ENCODE data around the gene ZSCAN5A. TPM values are rescaled to one million over a fixed set of nuclear protein-coding genes. Genes with fewer than 3 reads are reported as not detected.
"Not testable (repeated sequence)": the region's sequence is repeated elsewhere in the genome, so short reads cannot be mapped to it uniquely, and the experiment has no call there.

ZSCAN5A gene
- total RNA-seq, 2 donors from 2014 or later, result 11.6 to 13.7 TPM

DNA sequence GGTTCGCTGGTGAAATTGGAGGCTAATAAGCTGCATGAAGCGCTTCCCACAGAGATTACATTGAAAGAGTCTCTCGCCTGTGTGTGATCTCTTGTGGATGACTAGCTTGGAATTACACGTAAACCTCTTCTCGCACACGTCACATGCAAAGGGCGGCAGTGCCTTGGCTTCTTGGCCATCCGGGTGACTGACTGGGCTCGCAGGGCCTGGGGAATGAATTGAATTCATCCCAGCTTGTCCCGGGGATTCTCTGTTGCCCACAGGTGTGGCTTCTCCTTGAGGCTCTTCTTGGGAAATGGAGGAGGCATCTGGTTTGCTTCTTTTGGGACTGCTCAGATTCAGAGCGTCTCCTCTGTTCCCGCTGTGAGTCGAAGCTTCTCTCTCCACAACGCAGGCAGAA lies 92.8 kb downstream of the ZSCAN5A start:
- Mint-ChIP-seq H3K4me1 (no peaks in the 10 kb centered on the region), H3K36me3 (ENCODE audit: low read depth) (peaks cover 23% of the 10 kb centered on the region), H3K4me3 (no peak overlapping the region), H3K27me3 (peaks cover 4% of the 10 kb centered on the region), H3K27ac (no peak overlapping the region), H3K9me3 (no peaks in the 10 kb centered on the region)
- ATAC-seq (replicated peaks), result no peak

DNA sequence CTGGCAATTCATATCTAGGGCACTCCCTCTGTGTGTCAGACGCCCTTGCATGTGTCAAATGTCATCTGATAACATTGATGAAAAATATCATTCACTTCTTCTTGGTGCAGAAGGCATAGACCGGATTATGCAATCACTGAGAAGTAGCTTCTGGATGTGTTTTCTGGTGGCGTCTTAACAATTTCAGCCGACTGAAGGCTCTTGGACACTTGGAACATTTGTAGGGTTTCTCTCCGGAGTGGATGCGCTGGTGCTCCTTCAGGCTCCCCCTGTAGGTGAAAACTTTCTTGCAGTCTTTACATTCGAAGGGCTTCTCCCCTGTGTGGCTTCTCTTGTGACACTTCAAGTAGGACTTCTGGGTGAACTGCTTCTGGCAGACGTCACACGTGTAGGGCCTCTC lies 93.2 kb downstream of the ZSCAN5A start:
- H3K27me3 Mint-ChIP-seq, H3K27ac Mint-ChIP-seq: not testable (repeated sequence)

DNA sequence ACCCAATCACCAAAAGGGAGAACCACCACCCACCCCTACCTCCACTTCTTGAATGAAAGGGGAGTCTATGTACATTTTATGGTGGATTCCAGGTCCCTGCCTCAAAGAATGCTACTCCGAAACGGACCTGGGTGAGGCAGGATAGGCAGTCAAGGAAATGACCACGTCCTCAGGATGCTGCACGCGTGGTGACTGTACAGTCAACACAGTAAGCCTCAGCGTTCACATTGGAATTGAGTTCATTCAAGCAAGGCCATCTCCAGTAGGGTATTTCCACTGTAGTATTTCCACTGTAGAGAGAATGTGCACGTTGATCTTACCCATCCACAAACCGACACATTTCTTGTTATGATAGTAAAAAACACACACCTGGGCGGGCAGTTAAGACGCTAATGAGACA lies 95.7 kb downstream of the ZSCAN5A start:
- H3K36me3 Mint-ChIP-seq (ENCODE audit: low read depth), result peaks cover 22% of the 10 kb centered on the region
- no peak overlapping the region for H3K4me3 Mint-ChIP-seq
- no peak for ATAC-seq (replicated peaks)
- no peak overlapping the region for H3K27ac Mint-ChIP-seq
- no peaks in the 10 kb centered on the region for H3K4me1 Mint-ChIP-seq
- H3K27me3 Mint-ChIP-seq, result peaks cover 14% of the 10 kb centered on the region
- H3K9me3 Mint-ChIP-seq, result no peaks in the 10 kb centered on the region

More for the DNA sequence above, 93.2 kb downstream of the ZSCAN5A start:
- H3K4me1 Mint-ChIP-seq; ATAC-seq (replicated peaks); H3K9me3 Mint-ChIP-seq; H3K4me3 Mint-ChIP-seq: not testable (repeated sequence)
- H3K36me3 Mint-ChIP-seq (ENCODE audit: low read depth), result peaks cover 23% of the 10 kb centered on the region

DNA sequence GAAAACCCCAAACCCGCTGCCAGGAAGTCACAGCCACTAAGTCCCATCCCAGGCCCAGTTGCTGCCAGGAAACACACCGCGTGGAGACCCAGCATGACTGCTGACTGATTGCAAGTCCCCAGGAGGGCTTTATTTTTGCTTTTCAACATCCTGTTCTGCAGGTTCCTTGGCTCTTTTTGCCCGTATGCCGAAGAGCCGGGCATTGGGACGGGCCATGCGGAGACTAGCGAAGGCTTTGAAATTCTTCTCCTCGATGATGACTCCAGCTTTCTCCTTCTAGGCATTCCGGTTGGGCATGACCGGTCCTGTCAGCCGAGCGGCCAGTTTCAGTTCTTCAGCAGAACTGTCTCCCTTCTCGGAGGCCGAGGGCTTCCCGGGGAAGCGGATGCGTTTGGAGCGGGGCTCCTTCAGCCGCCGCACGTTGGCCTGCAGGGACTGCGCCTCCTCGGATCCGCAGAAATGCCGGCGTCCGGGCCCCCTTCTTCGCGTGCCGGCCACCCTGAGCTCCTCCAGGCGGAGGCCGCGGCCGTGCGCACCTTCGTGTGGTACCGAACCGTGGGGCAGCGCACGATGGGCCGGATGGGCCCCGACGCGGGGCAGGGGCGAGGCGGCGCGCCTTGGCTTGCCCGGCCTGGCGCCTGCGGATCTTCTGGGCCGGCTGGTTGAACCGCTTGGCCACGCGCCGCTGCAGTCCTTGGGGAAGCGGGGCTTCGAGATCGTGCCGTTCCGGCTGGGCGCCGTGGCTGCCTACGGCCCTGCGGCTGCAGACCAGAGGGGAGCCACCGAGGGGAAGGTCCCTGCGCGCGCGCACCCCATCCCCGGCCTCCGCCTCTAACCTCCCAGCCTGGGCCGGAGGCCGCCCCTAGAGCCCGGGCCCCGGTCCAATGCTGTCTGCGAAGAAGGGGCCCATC lies 97.3 kb downstream of the ZSCAN5A start:
- Mint-ChIP-seq H3K4me1 (no peaks in the 10 kb centered on the region), H3K27ac (no peak overlapping the region), H3K27me3 (peaks cover 18% of the 10 kb centered on the region), H3K4me3 (peak overlapping the region; percentile 21), H3K36me3 (ENCODE audit: low read depth) (peaks cover 8% of the 10 kb centered on the region), H3K9me3 (no peaks in the 10 kb centered on the region)
- ATAC-seq (replicated peaks), result no peak

DNA sequence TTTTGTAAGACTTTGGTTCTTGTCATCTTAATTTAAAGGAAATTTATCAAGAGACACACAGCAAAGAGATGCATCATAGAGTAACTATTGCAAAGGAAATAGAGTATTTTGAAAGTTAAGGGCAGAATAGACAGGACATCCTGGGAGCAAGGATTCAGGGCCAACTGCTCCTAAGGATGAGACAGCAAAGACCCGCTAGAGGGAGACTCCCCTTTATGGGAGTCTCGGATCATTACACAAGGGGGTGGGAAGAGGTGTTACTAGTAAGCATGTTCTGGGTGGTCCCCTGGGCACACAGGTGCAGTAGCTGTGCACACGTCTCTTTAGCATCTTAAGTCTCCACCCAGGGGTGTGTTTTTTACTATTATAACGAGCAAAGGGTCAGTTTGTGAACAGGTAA lies 102.9 kb downstream of the ZSCAN5A start:
- no peak for ATAC-seq (replicated peaks)
- Mint-ChIP-seq H3K4me1 (no peaks in the 10 kb centered on the region), H3K36me3 (ENCODE audit: low read depth) (no peaks in the 10 kb centered on the region), H3K27me3 (peaks cover 17% of the 10 kb centered on the region), H3K4me3 (no peak overlapping the region), H3K27ac (no peak overlapping the region), H3K9me3 (no peaks in the 10 kb centered on the region)

DNA sequence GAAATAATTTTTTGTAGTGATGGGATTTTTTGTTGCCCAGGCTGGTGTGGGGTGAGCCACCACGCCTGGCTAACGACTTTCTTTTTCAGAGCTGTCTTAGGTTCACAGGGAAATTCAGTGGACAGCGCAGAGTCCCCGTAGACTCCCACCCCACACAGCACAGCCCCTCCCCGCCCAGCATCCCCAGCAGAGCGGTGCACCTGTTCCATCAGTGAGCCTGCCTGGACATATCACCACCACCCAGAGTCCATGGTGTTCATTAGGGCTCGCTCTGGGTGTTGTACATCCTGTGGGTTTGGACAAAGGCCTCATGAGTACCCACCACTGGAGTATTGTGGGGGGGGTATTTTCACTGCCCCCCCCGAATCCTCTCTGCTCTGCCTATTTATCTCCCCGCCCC lies 104.6 kb downstream of the ZSCAN5A start:
- not testable (repeated sequence) for H3K4me3 Mint-ChIP-seq; H3K9me3 Mint-ChIP-seq; H3K27ac Mint-ChIP-seq; H3K36me3 Mint-ChIP-seq (ENCODE audit: low read depth); H3K4me1 Mint-ChIP-seq; ATAC-seq (replicated peaks)
- H3K27me3 Mint-ChIP-seq, result peaks cover 19% of the 10 kb centered on the region

DNA sequence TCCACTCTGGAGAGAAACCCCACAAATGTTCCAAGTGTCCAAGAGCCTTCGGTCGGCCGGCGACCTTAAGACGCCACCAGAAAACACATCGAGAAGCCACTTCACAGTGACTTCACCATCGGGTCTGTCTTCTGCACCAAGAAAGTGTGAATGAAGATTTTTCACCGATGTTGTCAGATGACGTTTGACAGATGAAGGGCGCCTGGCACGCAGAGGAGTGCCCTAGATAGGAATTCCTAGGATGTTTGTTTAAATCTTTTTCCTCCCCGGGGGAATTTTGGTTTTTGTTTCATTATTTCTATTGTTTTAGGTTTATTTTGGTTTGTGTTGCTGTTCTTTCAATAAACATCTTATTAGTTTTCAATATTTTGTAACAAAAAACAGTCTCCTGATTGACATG lies 105.5 kb downstream of the ZSCAN5A start:
- H3K36me3 Mint-ChIP-seq (ENCODE audit: low read depth), result no peaks in the 10 kb centered on the region
- ATAC-seq (replicated peaks), result no peak
- peaks cover 13% of the 10 kb centered on the region for H3K27me3 Mint-ChIP-seq
- H3K27ac Mint-ChIP-seq, result no peak overlapping the region
- H3K4me3 Mint-ChIP-seq, result no peak overlapping the region
- no peaks in the 10 kb centered on the region for H3K9me3 Mint-ChIP-seq
- no peaks in the 10 kb centered on the region for H3K4me1 Mint-ChIP-seq

DNA sequence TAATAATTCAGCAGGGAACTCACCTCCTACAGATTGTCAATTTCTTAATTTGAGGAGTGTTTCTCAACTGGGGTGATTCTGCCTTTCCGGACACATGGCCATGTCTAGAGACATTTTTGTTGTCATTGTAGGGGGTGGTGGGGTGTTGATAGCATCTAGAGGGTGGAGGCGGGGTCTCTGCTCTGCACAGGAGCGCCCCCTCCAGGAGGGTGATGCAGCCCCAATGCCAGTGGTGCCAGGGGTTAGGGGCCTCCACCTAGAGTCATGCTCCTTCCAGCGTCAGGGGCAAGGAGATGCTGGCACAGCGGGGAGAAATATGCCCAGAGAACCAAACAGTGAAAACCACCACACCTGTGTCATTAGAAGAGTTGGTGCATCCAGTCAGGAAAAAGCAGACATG lies 107.1 kb downstream of the ZSCAN5A start:
- H3K4me1 Mint-ChIP-seq; ATAC-seq (replicated peaks): not testable (repeated sequence)

DNA sequence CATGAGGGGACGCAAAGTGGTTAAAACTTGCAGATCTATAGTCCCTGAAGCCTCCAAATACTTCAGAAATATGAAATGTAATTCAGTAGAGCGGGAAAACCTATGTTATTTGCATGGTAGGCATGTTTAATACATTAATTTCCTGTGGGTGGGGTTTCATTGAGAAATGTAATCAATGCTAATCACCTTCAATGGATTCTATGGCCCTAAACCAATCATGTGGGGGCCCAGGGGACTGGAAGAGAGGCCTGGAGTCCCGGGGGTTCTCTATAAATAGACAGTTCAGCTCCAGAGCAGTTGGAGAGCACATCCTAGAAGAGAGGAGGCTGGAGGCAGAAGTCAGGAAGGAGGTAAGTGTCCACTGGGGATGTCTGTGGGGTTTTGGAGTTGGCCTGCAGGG lies 112.7 kb downstream of the ZSCAN5A start, which contains the start of gene ZSCAN5C:
Gene ZSCAN5C (plus strand): TSS at position 301 of the 400 bp plus-strand sequence. CDS start 3,641 bp downstream, outside the sequence.
- H3K27me3 Mint-ChIP-seq, result peaks cover 5% of the 10 kb centered on the region
- no peak within 1 kb of the TSS for H3K27ac Mint-ChIP-seq
- H3K9me3 Mint-ChIP-seq, result no peaks in the 10 kb centered on the region
- no peak for ATAC-seq (replicated peaks)
- no peaks in the 10 kb centered on the region for H3K4me1 Mint-ChIP-seq
- no peak within 1 kb of the TSS for H3K4me3 Mint-ChIP-seq
- no peaks in the 10 kb centered on the region for H3K36me3 Mint-ChIP-seq (ENCODE audit: low read depth)

More for the DNA sequence above, 107.1 kb downstream of the ZSCAN5A start:
- not testable (repeated sequence) for H3K9me3 Mint-ChIP-seq; H3K27me3 Mint-ChIP-seq; H3K4me3 Mint-ChIP-seq; H3K27ac Mint-ChIP-seq; H3K36me3 Mint-ChIP-seq (ENCODE audit: low read depth)

DNA sequence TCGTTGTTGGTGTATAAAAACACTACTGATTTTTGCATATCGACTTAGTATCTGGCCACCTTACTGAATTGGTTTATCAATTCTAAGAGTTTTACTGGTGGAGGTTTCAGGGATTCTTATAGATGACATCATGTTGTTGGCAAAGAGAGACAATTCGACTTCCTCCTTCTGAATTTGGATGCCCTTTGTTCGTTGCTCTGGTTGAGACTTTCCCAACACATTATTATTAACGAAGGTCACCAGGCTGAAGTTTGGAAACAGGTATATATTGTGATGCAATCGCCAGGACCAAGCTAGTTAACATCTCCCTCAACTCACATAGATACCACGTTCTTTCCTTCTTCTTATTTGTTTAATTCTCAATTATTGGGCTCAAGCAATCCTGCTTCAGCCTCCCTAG lies 115.0 kb downstream of the ZSCAN5A start:
- Mint-ChIP-seq H3K27me3 (no peaks in the 10 kb centered on the region), H3K4me1 (no peaks in the 10 kb centered on the region), H3K9me3 (no peaks in the 10 kb centered on the region), H3K36me3 (ENCODE audit: low read depth) (no peaks in the 10 kb centered on the region), H3K27ac (no peak overlapping the region), H3K4me3 (no peak overlapping the region)
- no peak for ATAC-seq (replicated peaks)

DNA sequence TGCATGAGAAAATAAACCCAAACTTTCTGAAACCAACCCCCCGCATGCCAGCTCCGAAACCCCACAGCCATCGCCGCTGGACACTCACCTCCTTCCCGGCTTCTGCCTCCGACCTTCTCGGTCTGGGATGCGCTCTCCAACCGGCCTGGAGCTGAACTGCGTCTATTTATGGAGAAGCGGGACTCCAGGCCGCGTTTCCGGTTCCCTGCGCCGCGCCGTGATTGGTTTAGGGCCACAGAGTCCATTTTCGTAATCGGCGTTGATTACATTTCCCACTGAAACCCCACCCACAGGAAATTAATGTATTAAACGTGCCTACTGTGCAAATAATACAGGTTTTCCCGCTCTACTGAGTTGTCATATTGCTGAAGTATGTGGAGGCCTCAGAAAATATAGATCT lies 117.0 kb downstream of the ZSCAN5A start, which contains the start of gene ZSCAN5B:
Gene ZSCAN5B (minus strand): TSS at position 138 of the 400 bp plus-strand sequence. CDS start 4,731 bp downstream, outside the sequence.
- not testable (repeated sequence) for H3K4me1 Mint-ChIP-seq; H3K4me3 Mint-ChIP-seq; H3K27me3 Mint-ChIP-seq; ATAC-seq (replicated peaks); H3K9me3 Mint-ChIP-seq; H3K27ac Mint-ChIP-seq; H3K36me3 Mint-ChIP-seq (ENCODE audit: low read depth)

DNA sequence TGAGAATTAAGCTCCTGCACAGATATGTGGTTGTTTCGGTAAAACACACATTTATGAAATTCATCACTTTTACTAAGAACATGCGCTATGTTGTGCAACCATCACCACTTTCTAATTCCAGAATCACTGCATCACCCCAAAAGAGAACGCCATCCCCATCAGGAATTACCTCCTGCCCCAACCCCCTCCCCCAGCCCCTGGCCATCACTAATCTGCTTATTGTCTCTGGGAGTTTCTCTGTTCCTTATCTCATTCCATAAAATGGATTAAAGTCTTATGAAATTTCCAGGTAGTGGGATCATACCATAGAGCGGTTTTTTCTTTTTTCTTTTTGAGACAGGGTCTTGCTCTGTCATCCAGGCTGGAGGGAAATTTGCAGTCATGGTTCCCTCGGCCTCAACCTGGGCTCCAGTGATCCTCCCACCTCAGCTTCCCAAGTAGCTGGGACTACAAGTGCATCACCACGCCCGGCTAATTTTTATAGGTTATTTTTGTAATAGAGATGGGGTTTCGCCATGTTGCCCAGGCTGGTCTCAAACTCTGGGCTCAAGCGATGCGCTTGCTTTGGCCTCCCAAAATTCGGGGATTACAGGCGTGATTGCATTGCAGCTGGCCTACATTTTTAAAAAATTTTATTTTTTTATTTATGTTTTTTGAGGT lies 120.5 kb downstream of the ZSCAN5A start:
- H3K27me3 Mint-ChIP-seq, result peaks cover 12% of the 10 kb centered on the region
- no peaks in the 10 kb centered on the region for H3K4me1 Mint-ChIP-seq
- ATAC-seq (replicated peaks), result no peak
- H3K27ac Mint-ChIP-seq, result no peak overlapping the region
- no peak overlapping the region for H3K4me3 Mint-ChIP-seq
- no peaks in the 10 kb centered on the region for H3K36me3 Mint-ChIP-seq (ENCODE audit: low read depth)
- H3K9me3 Mint-ChIP-seq, result no peaks in the 10 kb centered on the region

DNA sequence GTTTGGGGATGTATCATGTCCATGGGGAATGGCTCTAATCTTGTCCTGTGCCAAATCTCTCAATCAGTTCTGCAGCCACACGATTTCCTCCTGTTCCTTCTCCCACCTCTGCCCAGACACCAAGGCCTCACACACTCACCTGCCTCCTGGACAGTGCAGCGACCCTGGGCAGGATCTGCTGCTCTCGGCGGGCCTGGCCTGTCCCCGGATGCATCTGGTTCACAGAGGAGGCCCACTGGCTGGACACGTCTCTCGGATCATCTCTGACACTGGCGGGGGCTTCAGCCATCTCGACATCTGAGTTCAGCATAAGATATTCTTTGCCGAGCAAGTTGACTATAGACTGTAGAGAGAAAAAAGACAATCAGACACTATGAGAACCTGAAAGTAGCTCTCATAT lies 122.9 kb downstream of the ZSCAN5A start:
- Mint-ChIP-seq H3K4me1 (no peaks in the 10 kb centered on the region), H3K36me3 (ENCODE audit: low read depth) (no peaks in the 10 kb centered on the region), H3K27ac (no peak overlapping the region), H3K4me3 (no peak overlapping the region), H3K9me3 (no peaks in the 10 kb centered on the region), H3K27me3 (peaks cover 12% of the 10 kb centered on the region)
- no peak for ATAC-seq (replicated peaks)

DNA sequence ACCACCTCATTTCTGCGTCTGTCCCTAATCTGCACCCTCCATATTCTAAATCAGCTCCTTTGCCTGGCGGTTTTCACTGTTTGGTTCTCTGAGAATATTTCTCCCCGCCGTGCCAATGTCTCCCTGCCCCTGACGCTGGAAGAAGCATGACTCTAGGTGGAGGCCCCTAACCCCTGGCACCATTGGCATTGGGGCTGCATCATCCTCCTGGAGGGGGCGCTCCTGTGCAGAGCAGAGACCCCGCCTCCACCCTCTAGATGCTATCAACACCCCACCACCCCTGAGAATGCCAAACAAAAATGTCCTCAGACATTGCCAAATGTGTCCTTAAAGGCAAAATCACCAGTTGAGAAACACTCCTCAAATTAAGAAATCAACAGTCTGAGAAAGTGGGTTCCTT lies 123.5 kb downstream of the ZSCAN5A start:
- Mint-ChIP-seq H3K36me3 (ENCODE audit: low read depth) (no peaks in the 10 kb centered on the region), H3K9me3 (no peaks in the 10 kb centered on the region), H3K27me3 (peaks cover 12% of the 10 kb centered on the region), H3K4me1 (no peaks in the 10 kb centered on the region), H3K27ac (no peak overlapping the region), H3K4me3 (no peak overlapping the region)
- no peak for ATAC-seq (replicated peaks)

DNA sequence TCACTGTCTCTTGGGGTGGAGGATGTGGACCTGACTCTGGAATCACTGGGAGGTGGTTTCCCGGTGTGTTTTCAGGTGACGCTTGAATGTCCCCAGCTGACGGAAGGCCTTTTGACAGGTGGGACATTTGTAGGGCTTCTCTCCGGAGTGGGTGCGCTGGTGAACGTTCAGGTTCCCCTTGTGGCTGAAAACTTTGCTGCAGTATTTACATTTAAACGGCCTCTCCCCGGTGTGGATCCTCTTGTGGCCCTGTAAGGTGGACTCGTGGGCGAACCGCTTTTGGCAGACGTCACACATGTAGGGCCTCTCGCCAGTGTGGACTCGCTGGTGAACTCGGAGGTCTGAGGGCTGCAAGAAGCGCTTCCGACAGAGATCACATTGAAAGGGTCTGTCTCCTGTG lies 124.9 kb downstream of the ZSCAN5A start:
- no peak overlapping the region for H3K27ac Mint-ChIP-seq
- no peak for ATAC-seq (replicated peaks)
- H3K36me3 Mint-ChIP-seq (ENCODE audit: low read depth), result no peaks in the 10 kb centered on the region
- no peak overlapping the region for H3K4me3 Mint-ChIP-seq
- H3K4me1 Mint-ChIP-seq, result no peaks in the 10 kb centered on the region
- H3K9me3 Mint-ChIP-seq, result no peaks in the 10 kb centered on the region
- H3K27me3 Mint-ChIP-seq, result peaks cover 12% of the 10 kb centered on the region
